Panc1 (cell line): ENCODE measurements around the gene SREK1IP1. TPM values are rescaled to one million over a fixed set of nuclear protein-coding genes. Genes with fewer than 3 reads are reported as not detected.

Experiments used
- ATAC-seq: fragments of 200-7000 bp; cut with Tn5 transposase; 2 replicates; pipeline ENCODE4 v1.9.1; 2020; ENCODE audit warnings: mild to moderate bottlenecking, moderate library complexity
- BruUV-seq: library from RNA; stranded (reverse); fragments of 400-500 nt; replicated peaks from 2 replicates; lab custom pipeline; 2021; lab: Mats Ljungman, UMichigan
- CTCF ChIA-PET: fragments of 300-600 bp; sonication (Branson Sonifier 250); formaldehyde crosslinking; loops from one replicate; lab custom pipeline; 2022; ENCODE audit warnings: antibody characterized with exemption; lab: Charles Lee
- POLR2A ChIA-PET: fragments of 300-600 bp; sonication (Branson Sonifier 250); formaldehyde crosslinking; loops from one replicate; lab custom pipeline; 2022; ENCODE audit warnings: antibody characterized with exemption; lab: Charles Lee
- DNase-seq: peaks from one replicate; pipeline ENCODE4 v3.0.0-alpha.2; 2010; ENCODE audit warnings: low read depth, low spot score
- H3K27ac ChIP-seq: 2 replicates; pipeline ENCODE4 v1.5.1; 2011; ENCODE audit warnings: mild to moderate bottlenecking, low read length, inconsistent platforms
- H3K27me3 ChIP-seq: fragments of 200-500 bp; sonication (Bioruptor generic); 2 replicates; pipeline ENCODE4 v1.6.0; 2014; ENCODE audit warnings: low read length, inconsistent platforms; ENCODE audit not compliant: control insufficient read depth, insufficient read depth
- H3K36me3 ChIP-seq: fragments of 200-500 bp; sonication (Bioruptor generic); 2 replicates; pipeline ENCODE4 v1.5.1; 2014; ENCODE audit warnings: inconsistent platforms, mild to moderate bottlenecking, low read length, moderate library complexity; ENCODE audit not compliant: control insufficient read depth, insufficient read depth
- H3K4me1 ChIP-seq: 2 replicates; pipeline ENCODE4 v1.5.1; 2011; ENCODE audit warnings: inconsistent platforms, mild to moderate bottlenecking, low read length, moderate library complexity; ENCODE audit not compliant: control insufficient read depth, insufficient read depth
- H3K4me3 ChIP-seq, 2 experiments: 2 replicates each; pipeline ENCODE4 v1.5.1; 2011 to 2012; ENCODE audit warnings: low read depth in 2 of 2, low read length in 2 of 2, mild to moderate bottlenecking in 2 of 2, inconsistent platforms in 1 of 2, moderate library complexity in 1 of 2
- H3K9me3 ChIP-seq: fragments of 200-500 bp; sonication (Bioruptor generic); 2 replicates; pipeline ENCODE4 v1.5.1; 2014; ENCODE audit warnings: low read depth, mild to moderate bottlenecking, inconsistent platforms, low read length, moderate library complexity; ENCODE audit not compliant: control insufficient read depth, insufficient read depth
- CTCF ChIP-seq: fragments of 450-650 bp; IDR thresholded peaks from 2 replicates; pipeline ENCODE4 v1.5.1; 2017; ENCODE audit warnings: mild to moderate bottlenecking
- POLR2AphosphoS5 ChIP-seq: IDR thresholded peaks from 2 replicates; pipeline ENCODE4 v1.6.1; 2012; ENCODE audit warnings: mild to moderate bottlenecking, low read depth, low read length, moderate library complexity
- REST ChIP-seq, 2 experiments: IDR thresholded peaks; 2 replicates each; pipeline ENCODE4 v1.6.1; 2011 to 2012; ENCODE audit warnings: low read depth in 2 of 2, control low read depth in 1 of 2, low read length in 1 of 2, mild to moderate bottlenecking in 1 of 2, moderate library complexity in 1 of 2; ENCODE audit not compliant: insufficient read depth in 1 of 2
- SIN3A ChIP-seq: IDR thresholded peaks from 2 replicates; pipeline ENCODE4 v1.6.1; 2012; ENCODE audit warnings: low read depth, mild to moderate bottlenecking, low read length, moderate library complexity, borderline replicate concordance; ENCODE audit not compliant: insufficient read depth
- TCF7L2 ChIP-seq: IDR thresholded peaks from 2 replicates; pipeline ENCODE4 v1.6.1; 2011; ENCODE audit warnings: mild to moderate bottlenecking, low read depth, low read length, inconsistent platforms
- in situ Hi-C: cut with HindIII; loops from 2 replicates; pipeline ENCODE4 v1.10.0; 2016; ENCODE audit warnings: low sequenced_read_pairs, low pct_unique_long_range_greater_than_20kb
- intact Hi-C: fragments of 100-400 bp; cut with micrococcal nuclease; formaldehyde crosslinking; loops from one replicate; pipeline ENCODE4 v1.10.0; 2022; ENCODE audit not compliant: unreplicated experiment
- total RNA-seq: library from RNA; stranded (reverse); gene quantifications from one replicate; pipeline ENCODE4 v1.2.1, GENCODE V29; 2021; ENCODE audit not compliant: unreplicated experiment

Gene SREK1IP1
- total RNA-seq, 1 experiment from 2014 or later: 13.3 TPM

- ChIA-PET POLR2A (interaction anchor here (0.7 kb wide), 1 partner anchor 542 kb away, joined by 4 read pairs; no protein-coding TSS in a partner anchor), CTCF (no interaction called here)
- ATAC-seq (no peak), DNase-seq (no peak)
- no peaks in the 10 kb centered on the region for H3K4me1 ChIP-seq
- no peak for TF ChIP-seq SIN3A
- no peak for TF ChIP-seq POLR2AphosphoS5
- TF ChIP-seq CTCF: no peak
- TF ChIP-seq REST (IDR thresholded peaks at IDR 0.05; ENCODE audit: insufficient read depth in 1 of 2, low read depth in 2 of 2, low read length in 1 of 2): no peak
- TF ChIP-seq TCF7L2: no peak
- in situ Hi-C loops (no loop called here), intact Hi-C loops (no loop called here)
- H3K27ac ChIP-seq: no peak overlapping the region
- no peaks in the 10 kb centered on the region for H3K27me3 ChIP-seq
- no peaks in the 10 kb centered on the region for H3K9me3 ChIP-seq
- no peaks in the 10 kb centered on the region for H3K36me3 ChIP-seq
- H3K4me3 ChIP-seq: no peak overlapping the region
- BruUV-seq: no TSS peak
These were observed 45.6 kb upstream of the SREK1IP1 start for GRCh38 chr5:64814073-64814472.

GRCh38 chr5:64811050-64811640 is 42.7 kb upstream of the SREK1IP1 start:
- no TSS peak for BruUV-seq
- no peak overlapping the region for H3K4me3 ChIP-seq
- intact Hi-C loops: loop anchor here (1.0 kb wide), 1 partner anchor 672 kb away; no protein-coding TSS in a partner anchor
- ChIA-PET POLR2A (no interaction called here), CTCF (interaction anchor here (0.7 to 2.0 kb wide), 4 partner anchors 301 to 674 kb away, joined by 3 to 11 read pairs (median 6); partner anchors contain the start of gene ADAMTS6)
- H3K36me3 ChIP-seq: 0 out of 2 replicates have a peak, but pooled peaks cover 2% of the 10 kb centered on the region
- DNase-seq (peak; percentile 27), ATAC-seq (peak; percentile 66; the same call in 1 of the 2 replicates)
- no peaks in the 10 kb centered on the region for H3K27me3 ChIP-seq
- no peaks in the 10 kb centered on the region for H3K4me1 ChIP-seq
- TF ChIP-seq SIN3A (no peak), CTCF (peak; percentile 70; the same call in 1 of the 2 replicates)
- in situ Hi-C loops: no loop called here
- no peaks in the 10 kb centered on the region for H3K9me3 ChIP-seq
- no peak overlapping the region for H3K27ac ChIP-seq
